ENCODE data around the gene TAPBP. TPM values are rescaled to one million over a fixed set of nuclear protein-coding genes. Genes with fewer than 3 reads are reported as not detected.

Gene TAPBP
- total RNA-seq, 1 experiment from 2014 or later: 80.1 TPM

DNA sequence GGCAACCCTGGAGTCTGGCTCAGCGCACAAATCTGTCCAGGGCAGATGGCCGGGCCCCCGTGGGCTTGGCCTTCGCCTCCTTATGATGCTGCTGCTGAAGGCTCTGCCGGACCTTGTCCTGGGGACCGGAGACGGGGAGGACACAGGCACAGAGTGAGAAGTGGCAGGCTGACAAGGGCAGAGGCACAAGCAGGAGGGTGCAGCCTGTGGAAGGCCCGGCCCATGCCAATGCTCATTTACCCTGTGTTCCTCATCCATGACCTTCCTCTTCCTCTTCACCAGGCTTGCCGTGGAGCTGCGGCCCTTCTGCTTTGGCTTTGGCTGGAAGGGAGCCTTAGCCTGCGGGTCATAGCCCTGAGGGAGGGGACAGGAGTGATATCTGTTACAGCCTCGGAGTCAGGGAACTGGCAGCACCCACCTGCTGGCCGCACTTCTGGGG is 34.6 kb downstream of the TAPBP start:
- POLR2A ChIA-PET: interaction anchor here (1.3 kb wide), 1 partner anchor 39 kb away, joined by 3 read pairs; no protein-coding TSS in a partner anchor

DNA sequence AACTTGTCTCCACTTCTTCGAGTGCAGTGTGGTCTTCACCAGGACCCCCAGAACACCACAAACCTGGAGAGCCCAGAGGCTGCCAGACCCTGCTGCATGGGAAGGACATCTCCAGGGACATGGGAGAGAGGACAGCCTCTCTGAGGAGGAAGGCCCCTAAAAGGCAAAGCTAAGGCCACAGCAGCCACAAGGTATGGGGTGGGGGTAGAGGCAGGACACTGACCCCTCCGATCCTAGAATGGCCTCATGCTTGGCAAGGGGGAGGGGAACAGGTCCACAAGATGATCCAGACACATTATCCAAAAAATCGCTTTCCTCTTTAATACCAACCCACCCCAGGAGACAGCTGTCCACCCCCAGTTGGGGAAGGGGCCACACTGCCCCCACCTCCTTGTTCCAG is 35.1 kb downstream of the TAPBP start:
- H2AFZ ChIP-seq (ENCODE audit: low read depth, low read length, poor library complexity, severe bottlenecking): no peak overlapping the region
- intact Hi-C loops (cut with micrococcal nuclease): loop anchor here (1.0 kb wide), 1 partner anchor 66 kb away; no protein-coding TSS in a partner anchor
- no peaks in the 10 kb centered on the region for H3K27me3 ChIP-seq (ENCODE audit: insufficient read depth, low read length)
- BruUV-seq (replicated peaks): no TSS peak
- H3K27ac ChIP-seq (ENCODE audit: low read depth, low read length): peak overlapping the region; percentile 82
- ChIA-PET RAD21 (ENCODE audit: low non-redundant PET in 1 of 2, low total read pairs in 2 of 2, uncharacterized antibody in 2 of 2, unreplicated experiment in 2 of 2) (no interaction called here), CTCF (interaction anchor here (1.2 to 1.3 kb wide), 2 partner anchors 10 to 128 kb away, joined by 3 to 5 read pairs; partner anchors contain the start of genes PFDN6 and WDR46), POLR2A (interaction anchor here (1.3 to 2.4 kb wide), 2 partner anchors 30 to 39 kb away, joined by 3 to 11 read pairs; no protein-coding TSS in a partner anchor)
- no peak overlapping the region for H3K4me2 ChIP-seq (ENCODE audit: low read length)
- DNase-seq (ENCODE audit: low read depth, low spot score): no peak
- H3K36me3 ChIP-seq (ENCODE audit: control insufficient read depth in 1 of 2, insufficient read depth in 2 of 2, low read length in 2 of 2): peaks cover 25 to 51% of the 10 kb centered on the region in 2 experiments; a peak in 3 of 4 replicates
- no peaks in the 10 kb centered on the region for H3K9me3 ChIP-seq (ENCODE audit: control insufficient read depth in 1 of 2, insufficient read depth in 1 of 2, low read depth in 1 of 2, low read length in 2 of 2)
- H3K4me3 ChIP-seq (replicated peaks in 1 of 2; ENCODE audit: low read depth in 1 of 2, low read length in 2 of 2): no peak overlapping the region
- ATAC-seq: no peak
- peaks cover 27% of the 10 kb centered on the region for H3K79me2 ChIP-seq (ENCODE audit: insufficient read depth, low read length)
- peaks cover 39 to 57% of the 10 kb centered on the region in 2 experiments for H3K4me1 ChIP-seq (ENCODE audit: control insufficient read depth in 1 of 2, insufficient read depth in 2 of 2, low read length in 2 of 2)
- H3K9me2 ChIP-seq (ENCODE audit: insufficient read depth): no peaks in the 10 kb centered on the region
- no peak overlapping the region for H3K9ac ChIP-seq (ENCODE audit: low read length)
- peaks cover 16% of the 10 kb centered on the region for H4K20me1 ChIP-seq (ENCODE audit: insufficient read depth)
- TF ChIP-seq, protein P1, sequence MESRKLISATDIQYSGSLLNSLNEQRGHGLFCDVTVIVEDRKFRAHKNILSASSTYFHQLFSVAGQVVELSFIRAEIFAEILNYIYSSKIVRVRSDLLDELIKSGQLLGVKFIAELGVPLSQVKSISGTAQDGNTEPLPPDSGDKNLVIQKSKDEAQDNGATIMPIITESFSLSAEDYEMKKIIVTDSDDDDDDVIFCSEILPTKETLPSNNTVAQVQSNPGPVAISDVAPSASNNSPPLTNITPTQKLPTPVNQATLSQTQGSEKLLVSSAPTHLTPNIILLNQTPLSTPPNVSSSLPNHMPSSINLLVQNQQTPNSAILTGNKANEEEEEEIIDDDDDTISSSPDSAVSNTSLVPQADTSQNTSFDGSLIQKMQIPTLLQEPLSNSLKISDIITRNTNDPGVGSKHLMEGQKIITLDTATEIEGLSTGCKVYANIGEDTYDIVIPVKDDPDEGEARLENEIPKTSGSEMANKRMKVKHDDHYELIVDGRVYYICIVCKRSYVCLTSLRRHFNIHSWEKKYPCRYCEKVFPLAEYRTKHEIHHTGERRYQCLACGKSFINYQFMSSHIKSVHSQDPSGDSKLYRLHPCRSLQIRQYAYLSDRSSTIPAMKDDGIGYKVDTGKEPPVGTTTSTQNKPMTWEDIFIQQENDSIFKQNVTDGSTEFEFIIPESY (IDR thresholded peaks at IDR 0.05; ENCODE audit: extremely low read depth, insufficient replicate concordance, low read length): no peak
- no peak for TF ChIP-seq SRF (IDR thresholded peaks at IDR 0.05; ENCODE audit: low read depth)
- no peak for TF ChIP-seq SIN3A (IDR thresholded peaks at IDR 0.05; ENCODE audit: low read depth)
- no peak for TF ChIP-seq CBX3 (IDR thresholded peaks at IDR 0.05; ENCODE audit: low read depth)
- TF ChIP-seq, protein P2, sequence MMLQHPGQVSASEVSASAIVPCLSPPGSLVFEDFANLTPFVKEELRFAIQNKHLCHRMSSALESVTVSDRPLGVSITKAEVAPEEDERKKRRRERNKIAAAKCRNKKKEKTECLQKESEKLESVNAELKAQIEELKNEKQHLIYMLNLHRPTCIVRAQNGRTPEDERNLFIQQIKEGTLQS (IDR thresholded peaks at IDR 0.05): no peak
- TF ChIP-seq EGR1 (IDR thresholded peaks at IDR 0.05; ENCODE audit: low read depth): no peak
- TF ChIP-seq EZH2 (IDR thresholded peaks at IDR 0.05): no peak
- no peak for TF ChIP-seq RAD21 (IDR thresholded peaks at IDR 0.05; ENCODE audit: low read depth)
- TF ChIP-seq, protein P3, sequence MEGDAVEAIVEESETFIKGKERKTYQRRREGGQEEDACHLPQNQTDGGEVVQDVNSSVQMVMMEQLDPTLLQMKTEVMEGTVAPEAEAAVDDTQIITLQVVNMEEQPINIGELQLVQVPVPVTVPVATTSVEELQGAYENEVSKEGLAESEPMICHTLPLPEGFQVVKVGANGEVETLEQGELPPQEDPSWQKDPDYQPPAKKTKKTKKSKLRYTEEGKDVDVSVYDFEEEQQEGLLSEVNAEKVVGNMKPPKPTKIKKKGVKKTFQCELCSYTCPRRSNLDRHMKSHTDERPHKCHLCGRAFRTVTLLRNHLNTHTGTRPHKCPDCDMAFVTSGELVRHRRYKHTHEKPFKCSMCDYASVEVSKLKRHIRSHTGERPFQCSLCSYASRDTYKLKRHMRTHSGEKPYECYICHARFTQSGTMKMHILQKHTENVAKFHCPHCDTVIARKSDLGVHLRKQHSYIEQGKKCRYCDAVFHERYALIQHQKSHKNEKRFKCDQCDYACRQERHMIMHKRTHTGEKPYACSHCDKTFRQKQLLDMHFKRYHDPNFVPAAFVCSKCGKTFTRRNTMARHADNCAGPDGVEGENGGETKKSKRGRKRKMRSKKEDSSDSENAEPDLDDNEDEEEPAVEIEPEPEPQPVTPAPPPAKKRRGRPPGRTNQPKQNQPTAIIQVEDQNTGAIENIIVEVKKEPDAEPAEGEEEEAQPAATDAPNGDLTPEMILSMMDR (IDR thresholded peaks at IDR 0.05 in 2 of 3, conservative IDR thresholded peaks at IDR 0.05 in 1 of 3; ENCODE audit: borderline replicate concordance in 1 of 3, insufficient read depth in 1 of 3, low read depth in 2 of 3, low read length in 2 of 3): no peak

More for the DNA sequence above, 34.6 kb downstream of the TAPBP start:
- peaks cover 22% of the 10 kb centered on the region for H3K79me2 ChIP-seq (ENCODE audit: insufficient read depth, low read length)
- BruUV-seq (replicated peaks): no TSS peak
- peak overlapping the region; percentile 82; the same call in 1 of the 2 replicates for H3K27ac ChIP-seq (ENCODE audit: low read depth, low read length)
- H3K9me3 ChIP-seq (ENCODE audit: control insufficient read depth in 1 of 2, insufficient read depth in 1 of 2, low read depth in 1 of 2, low read length in 2 of 2): no peaks in the 10 kb centered on the region
- H2AFZ ChIP-seq (ENCODE audit: low read depth, low read length, poor library complexity, severe bottlenecking): no peak overlapping the region
- RAD21 ChIA-PET (ENCODE audit: low non-redundant PET in 1 of 2, low total read pairs in 2 of 2, uncharacterized antibody in 2 of 2, unreplicated experiment in 2 of 2): interaction anchor here in 1 of 2 experiments (0.6 kb wide), 1 partner anchor 147 kb away, joined by 3 read pairs; no protein-coding TSS in a partner anchor
- ATAC-seq (no peak), DNase-seq (ENCODE audit: low read depth, low spot score) (no peak)
- CTCF ChIA-PET: interaction anchor here (1.2 to 1.3 kb wide), 2 partner anchors 10 to 128 kb away, joined by 3 to 5 read pairs; partner anchors contain the start of genes PFDN6 and WDR46
- intact Hi-C loops (cut with micrococcal nuclease): no loop called here
- no peaks in the 10 kb centered on the region for H3K27me3 ChIP-seq (ENCODE audit: insufficient read depth, low read length)
- peaks cover 35 to 53% of the 10 kb centered on the region in 2 experiments for H3K4me1 ChIP-seq (ENCODE audit: control insufficient read depth in 1 of 2, insufficient read depth in 2 of 2, low read length in 2 of 2)
- H3K4me3 ChIP-seq (replicated peaks in 1 of 2; ENCODE audit: low read depth in 1 of 2, low read length in 2 of 2): no peak overlapping the region
- H3K4me2 ChIP-seq (ENCODE audit: low read length): no peak overlapping the region
- no peak overlapping the region for H3K9ac ChIP-seq (ENCODE audit: low read length)
- TF ChIP-seq ZFX (IDR thresholded peaks at IDR 0.05) (no peak), ZNF274 (IDR thresholded peaks at IDR 0.05; ENCODE audit: low read depth, low read length) (no peak)
- TF ChIP-seq, protein P3 (IDR thresholded peaks at IDR 0.05 in 2 of 3, conservative IDR thresholded peaks at IDR 0.05 in 1 of 3; ENCODE audit: borderline replicate concordance in 1 of 3, insufficient read depth in 1 of 3, low read depth in 2 of 3, low read length in 2 of 3): no peak
- peaks cover 11% of the 10 kb centered on the region for H4K20me1 ChIP-seq (ENCODE audit: insufficient read depth)
- peaks cover 24 to 49% of the 10 kb centered on the region in 2 experiments; a peak in 3 of 4 replicates for H3K36me3 ChIP-seq (ENCODE audit: control insufficient read depth in 1 of 2, insufficient read depth in 2 of 2, low read length in 2 of 2)
- no peaks in the 10 kb centered on the region for H3K9me2 ChIP-seq (ENCODE audit: insufficient read depth)

Data from HCT116 (cell line).